Measurements from ENCODE around the gene ATXN10. TPM values are rescaled to one million over a fixed set of nuclear protein-coding genes. Genes with fewer than 3 reads are reported as not detected.

ATXN10 gene
- total RNA-seq, 1 donor from 2014 or later, result 110 TPM

DNA sequence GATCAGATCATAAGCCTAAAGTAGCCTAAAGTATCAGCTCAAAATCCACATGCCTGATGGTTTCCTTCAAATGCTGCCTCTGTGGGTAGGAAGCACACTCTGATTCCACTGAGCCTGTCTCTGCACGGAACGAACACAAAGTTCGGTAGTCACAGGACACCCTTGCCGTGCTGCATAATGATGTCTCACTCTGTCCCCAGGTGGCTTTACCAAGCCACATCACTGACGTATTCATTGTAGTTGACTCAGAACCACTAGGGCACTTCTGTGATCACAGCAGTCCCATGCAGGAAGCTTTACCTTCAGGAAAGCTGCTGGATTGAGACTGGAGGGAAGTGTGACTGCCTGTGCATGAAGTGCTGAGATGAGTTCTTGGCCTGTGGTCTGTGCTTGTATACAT, 147.7 kb downstream of the ATXN10 start:
- no peaks in the 10 kb centered on the region for H3K9me3 Mint-ChIP-seq
- intact Hi-C loops (cut with micrococcal nuclease), result no loop called here
- no peaks in the 10 kb centered on the region for H3K4me1 Mint-ChIP-seq (ENCODE audit: low read depth)
- no peak overlapping the region for H3K27ac Mint-ChIP-seq
- H3K4me3 Mint-ChIP-seq, result no peak overlapping the region
- no peak for DNase-seq (ENCODE audit: low spot score)
- H3K36me3 Mint-ChIP-seq (ENCODE audit: low read depth), result peaks cover 9% of the 10 kb centered on the region
- H3K27me3 Mint-ChIP-seq (ENCODE audit: insufficient read depth), result no peaks in the 10 kb centered on the region

DNA sequence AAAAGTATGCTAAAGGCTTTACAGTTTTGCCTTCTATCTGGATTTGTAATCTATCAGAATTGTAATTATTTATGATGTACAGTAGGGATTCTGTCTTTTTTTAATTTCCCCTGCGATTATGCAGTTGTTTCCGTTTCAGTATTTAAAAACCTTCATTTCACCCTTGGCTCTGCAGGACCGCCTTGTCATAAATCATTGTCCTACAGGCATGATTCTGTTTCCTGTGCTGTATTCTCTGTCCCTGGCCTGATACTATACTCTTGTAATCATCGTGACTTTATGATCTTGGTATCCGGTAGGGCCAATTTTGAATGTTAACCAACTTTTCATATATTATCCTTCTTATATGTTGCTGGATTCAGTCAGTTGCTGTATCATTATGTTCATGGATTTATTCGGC, 151.7 kb downstream of the ATXN10 start:
- Mint-ChIP-seq H3K4me3 (no peak overlapping the region), H3K36me3 (ENCODE audit: low read depth) (peaks cover 17% of the 10 kb centered on the region), H3K27ac (no peak overlapping the region), H3K9me3 (no peaks in the 10 kb centered on the region), H3K27me3 (ENCODE audit: insufficient read depth) (no peaks in the 10 kb centered on the region), H3K4me1 (ENCODE audit: low read depth) (no peaks in the 10 kb centered on the region)
- DNase-seq (ENCODE audit: low spot score), result no peak
- intact Hi-C loops (cut with micrococcal nuclease), result no loop called here

DNA sequence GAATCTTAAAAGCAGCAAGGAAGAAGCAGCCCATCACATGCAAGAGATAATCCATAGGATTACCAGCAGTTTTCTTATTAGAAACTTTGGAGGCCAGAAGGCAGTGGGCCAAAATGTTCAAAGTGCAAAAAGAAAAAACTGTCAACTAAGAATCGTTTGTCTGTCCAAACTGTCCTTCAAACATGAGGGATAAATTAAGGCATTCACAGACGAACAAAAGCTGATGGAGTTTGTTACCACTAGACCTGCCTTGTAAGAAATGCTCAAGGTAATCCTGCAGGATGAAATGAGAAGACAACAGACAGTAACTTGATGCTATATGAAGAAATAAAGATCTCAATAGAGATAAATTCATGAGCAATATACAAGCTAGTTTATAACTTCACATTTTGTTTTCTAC, 154.9 kb downstream of the ATXN10 start:
- intact Hi-C loops (cut with micrococcal nuclease), result no loop called here
- no peak overlapping the region for H3K27ac Mint-ChIP-seq
- no peaks in the 10 kb centered on the region for H3K27me3 Mint-ChIP-seq (ENCODE audit: insufficient read depth)

DNA sequence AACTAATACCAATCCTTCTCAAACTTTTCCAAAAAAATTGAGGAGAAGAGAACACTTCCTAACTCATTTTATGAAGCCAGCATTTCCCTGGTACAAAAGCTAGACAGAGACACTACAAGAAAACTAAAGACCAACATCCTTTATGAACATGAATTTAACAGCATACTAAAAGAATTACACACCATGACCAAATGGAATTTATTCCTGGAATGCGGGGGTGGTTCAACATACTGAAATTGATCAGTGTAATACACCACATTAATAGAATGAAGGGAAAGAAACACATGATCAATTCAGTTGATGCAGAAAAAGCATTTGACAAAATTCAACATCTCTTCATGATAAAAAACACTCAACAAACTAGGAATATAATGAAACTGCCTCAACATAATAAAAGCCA, 157.2 kb downstream of the ATXN10 start:
- Mint-ChIP-seq H3K4me1 (ENCODE audit: low read depth) (no peaks in the 10 kb centered on the region), H3K9me3 (no peaks in the 10 kb centered on the region), H3K27me3 (ENCODE audit: insufficient read depth) (no peaks in the 10 kb centered on the region), H3K36me3 (ENCODE audit: low read depth) (peaks cover 13% of the 10 kb centered on the region), H3K4me3 (no peak overlapping the region), H3K27ac (no peak overlapping the region)
- DNase-seq (ENCODE audit: low spot score), result no peak
- intact Hi-C loops (cut with micrococcal nuclease), result no loop called here

More for the DNA sequence above, 154.9 kb downstream of the ATXN10 start:
- DNase-seq (ENCODE audit: low spot score), result no peak
- H3K36me3 Mint-ChIP-seq (ENCODE audit: low read depth), result peaks cover 15% of the 10 kb centered on the region
- H3K9me3 Mint-ChIP-seq, result no peaks in the 10 kb centered on the region
- H3K4me3 Mint-ChIP-seq, result no peak overlapping the region
- no peaks in the 10 kb centered on the region for H3K4me1 Mint-ChIP-seq (ENCODE audit: low read depth)

DNA sequence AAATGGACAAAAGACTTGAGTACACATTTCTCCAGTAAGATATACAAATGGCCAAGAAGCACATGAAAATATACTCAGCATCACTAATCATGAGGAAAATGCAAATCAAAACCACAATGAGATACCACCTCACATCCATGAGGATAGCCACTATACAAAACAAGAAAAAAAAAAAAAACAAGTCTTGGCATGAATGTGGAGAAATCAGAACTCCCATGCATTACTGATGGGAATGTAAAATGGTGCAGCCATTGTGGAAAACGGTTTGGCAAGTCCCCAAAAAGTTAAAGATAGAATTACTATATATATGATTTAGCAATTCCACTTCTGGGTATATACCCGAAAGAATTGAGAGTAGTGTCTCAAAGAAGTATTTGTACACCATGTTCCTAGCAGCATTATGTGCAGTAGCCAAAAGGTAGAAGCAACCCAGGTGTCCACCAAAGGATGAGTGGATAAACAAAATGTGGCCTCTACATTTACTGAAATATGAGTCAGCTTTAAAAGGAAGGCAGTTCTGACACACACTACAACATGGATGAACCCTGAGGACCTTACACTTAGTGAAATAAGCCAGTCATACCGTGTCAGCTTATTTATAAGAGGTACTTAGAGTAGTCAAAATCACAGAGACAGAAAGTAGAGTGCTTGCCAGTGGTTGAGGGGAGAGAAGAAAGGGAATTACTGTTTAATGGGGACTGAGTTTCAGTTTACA, 159.1 kb downstream of the ATXN10 start:
- Mint-ChIP-seq H3K27me3 (ENCODE audit: insufficient read depth) (no peaks in the 10 kb centered on the region), H3K36me3 (ENCODE audit: low read depth) (peaks cover 8% of the 10 kb centered on the region), H3K9me3 (no peaks in the 10 kb centered on the region), H3K4me1 (ENCODE audit: low read depth) (peaks cover 5% of the 10 kb centered on the region), H3K27ac (no peak overlapping the region), H3K4me3 (no peak overlapping the region)
- DNase-seq (ENCODE audit: low spot score), result no peak
- intact Hi-C loops (cut with micrococcal nuclease), result no loop called here

DNA sequence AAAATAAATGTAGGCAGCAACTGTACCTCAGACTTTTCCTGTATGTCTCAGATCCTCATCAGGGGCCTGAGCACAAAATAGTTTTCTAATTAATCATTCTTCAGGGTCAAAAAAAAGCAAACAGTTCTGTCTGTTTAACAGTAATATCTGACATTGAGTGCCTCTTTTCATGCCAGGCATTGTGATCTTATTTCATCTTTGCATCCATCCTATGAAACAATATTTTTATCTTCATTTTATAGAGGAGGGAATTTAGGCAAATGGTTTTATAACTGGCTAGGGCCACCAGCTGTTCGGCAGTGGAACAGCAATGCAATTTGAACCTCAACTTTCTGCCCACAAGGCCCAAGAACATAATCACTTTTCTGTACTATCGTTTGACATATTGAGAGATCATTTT, 159.8 kb downstream of the ATXN10 start:
- Mint-ChIP-seq H3K4me1 (ENCODE audit: low read depth) (peaks cover 5% of the 10 kb centered on the region), H3K27ac (no peak overlapping the region), H3K4me3 (no peak overlapping the region), H3K27me3 (ENCODE audit: insufficient read depth) (no peaks in the 10 kb centered on the region), H3K36me3 (ENCODE audit: low read depth) (peaks cover 4% of the 10 kb centered on the region), H3K9me3 (no peaks in the 10 kb centered on the region)
- intact Hi-C loops (cut with micrococcal nuclease), result no loop called here
- no peak for DNase-seq (ENCODE audit: low spot score)

DNA sequence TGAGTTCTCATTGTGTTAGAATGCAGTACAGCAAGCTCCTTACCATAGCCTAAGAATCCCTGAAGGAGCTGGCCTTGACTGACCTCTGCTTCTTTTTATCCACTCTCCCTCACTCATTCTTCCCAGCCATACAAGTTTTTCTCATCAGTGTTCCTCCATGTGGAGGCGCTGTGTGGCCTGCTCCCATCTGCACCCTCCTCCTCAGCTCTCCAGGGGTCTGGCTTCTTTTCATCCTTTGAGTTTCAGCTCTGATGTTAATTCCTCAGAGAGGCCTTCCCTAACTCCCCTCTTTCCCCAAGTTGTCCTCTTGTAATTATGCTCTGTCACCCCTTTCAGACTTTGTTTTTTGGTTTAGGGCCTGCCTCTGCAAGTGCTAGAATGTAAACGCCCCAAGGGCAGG, 160.5 kb downstream of the ATXN10 start:
- no peak for DNase-seq (ENCODE audit: low spot score)
- intact Hi-C loops (cut with micrococcal nuclease), result no loop called here
- Mint-ChIP-seq H3K27me3 (ENCODE audit: insufficient read depth) (no peaks in the 10 kb centered on the region), H3K4me3 (no peak overlapping the region), H3K9me3 (no peaks in the 10 kb centered on the region), H3K4me1 (ENCODE audit: low read depth) (peaks cover 5% of the 10 kb centered on the region), H3K36me3 (ENCODE audit: low read depth) (peaks cover 4% of the 10 kb centered on the region), H3K27ac (no peak overlapping the region)

DNA sequence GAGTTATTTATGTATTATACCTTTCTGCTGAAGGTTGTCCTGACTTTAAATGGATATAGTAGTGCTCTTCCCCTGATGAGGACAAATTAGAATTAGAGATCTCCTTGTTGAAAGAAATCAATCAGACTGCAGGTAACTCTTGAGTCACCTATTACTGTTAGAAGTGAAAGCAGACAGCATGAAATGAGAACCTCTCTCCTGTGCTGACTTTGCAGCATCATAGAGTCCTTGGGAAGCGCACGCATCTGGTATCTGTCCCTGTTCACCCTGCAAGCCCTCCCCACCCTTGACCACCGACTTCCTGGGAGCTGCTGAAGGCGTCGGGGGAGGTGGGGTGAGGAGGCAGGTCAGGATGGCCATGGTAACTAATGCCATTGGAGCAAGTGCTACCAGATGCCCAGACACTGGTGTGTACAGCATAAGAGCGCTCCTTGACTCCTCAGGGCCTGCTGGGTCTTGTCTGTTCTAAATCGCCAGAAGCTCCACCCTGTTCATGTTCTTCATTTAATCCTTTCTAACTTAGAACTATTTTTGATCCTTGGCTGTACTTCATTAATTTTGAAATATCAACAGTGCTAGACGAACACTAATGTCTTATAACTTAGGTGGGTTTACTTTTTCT, 161.4 kb downstream of the ATXN10 start:
- no peaks in the 10 kb centered on the region for H3K9me3 Mint-ChIP-seq
- no peaks in the 10 kb centered on the region for H3K36me3 Mint-ChIP-seq (ENCODE audit: low read depth)
- H3K27ac Mint-ChIP-seq, result no peak overlapping the region
- intact Hi-C loops (cut with micrococcal nuclease), result no loop called here
- H3K4me1 Mint-ChIP-seq (ENCODE audit: low read depth), result peaks cover 5% of the 10 kb centered on the region
- H3K27me3 Mint-ChIP-seq (ENCODE audit: insufficient read depth), result no peaks in the 10 kb centered on the region
- H3K4me3 Mint-ChIP-seq, result no peak overlapping the region
- DNase-seq (ENCODE audit: low spot score), result no peak

DNA sequence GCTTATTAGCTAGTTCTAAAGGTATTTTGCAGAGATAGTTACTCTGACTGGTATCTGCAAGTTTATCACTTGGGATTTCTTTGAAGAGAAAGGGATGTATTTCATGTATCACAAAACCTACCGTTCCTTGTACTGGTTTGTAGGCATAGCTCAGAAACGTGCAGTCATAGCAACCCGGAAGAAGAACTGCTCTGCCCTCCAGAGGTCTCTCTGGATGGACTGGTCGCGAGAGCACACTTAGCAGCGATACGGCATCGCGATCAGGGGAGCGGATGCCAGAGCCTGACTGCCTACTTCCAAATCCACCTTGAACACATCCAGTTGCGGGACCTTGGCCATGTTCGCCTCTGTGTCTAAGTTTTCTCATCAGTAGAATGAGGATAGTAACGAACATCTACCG, 162.0 kb downstream of the ATXN10 start:
- no peaks in the 10 kb centered on the region for H3K9me3 Mint-ChIP-seq
- no peaks in the 10 kb centered on the region for H3K36me3 Mint-ChIP-seq (ENCODE audit: low read depth)
- no peak overlapping the region for H3K27ac Mint-ChIP-seq
- no peaks in the 10 kb centered on the region for H3K27me3 Mint-ChIP-seq (ENCODE audit: insufficient read depth)
- intact Hi-C loops (cut with micrococcal nuclease), result no loop called here
- H3K4me3 Mint-ChIP-seq, result no peak overlapping the region
- H3K4me1 Mint-ChIP-seq (ENCODE audit: low read depth), result peaks cover 5% of the 10 kb centered on the region
- no peak for DNase-seq (ENCODE audit: low spot score)

DNA sequence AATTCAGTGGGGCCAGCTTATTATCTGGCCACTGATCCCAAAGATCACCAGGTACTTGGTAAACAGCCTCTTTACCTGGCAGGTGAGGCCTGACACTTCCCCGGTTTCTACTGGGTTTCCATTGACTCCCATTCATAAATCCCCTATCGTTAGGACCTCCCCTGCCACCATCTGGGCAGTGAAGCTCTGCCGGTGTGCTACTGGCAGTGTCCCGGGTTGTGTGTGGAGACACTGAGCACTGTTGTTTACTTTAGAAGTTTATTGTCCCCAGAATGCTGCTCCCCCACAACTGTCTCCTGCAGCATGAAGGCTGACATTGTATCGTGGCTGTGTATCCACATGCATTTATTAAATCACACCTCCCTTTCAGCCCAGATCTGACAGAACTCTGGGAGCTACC, 162.6 kb downstream of the ATXN10 start:
- DNase-seq (ENCODE audit: low spot score), result no peak
- intact Hi-C loops (cut with micrococcal nuclease), result no loop called here
- Mint-ChIP-seq H3K27ac (no peak overlapping the region), H3K4me3 (no peak overlapping the region), H3K4me1 (ENCODE audit: low read depth) (peaks cover 5% of the 10 kb centered on the region), H3K9me3 (no peaks in the 10 kb centered on the region), H3K36me3 (ENCODE audit: low read depth) (no peaks in the 10 kb centered on the region), H3K27me3 (ENCODE audit: insufficient read depth) (no peaks in the 10 kb centered on the region)

DNA sequence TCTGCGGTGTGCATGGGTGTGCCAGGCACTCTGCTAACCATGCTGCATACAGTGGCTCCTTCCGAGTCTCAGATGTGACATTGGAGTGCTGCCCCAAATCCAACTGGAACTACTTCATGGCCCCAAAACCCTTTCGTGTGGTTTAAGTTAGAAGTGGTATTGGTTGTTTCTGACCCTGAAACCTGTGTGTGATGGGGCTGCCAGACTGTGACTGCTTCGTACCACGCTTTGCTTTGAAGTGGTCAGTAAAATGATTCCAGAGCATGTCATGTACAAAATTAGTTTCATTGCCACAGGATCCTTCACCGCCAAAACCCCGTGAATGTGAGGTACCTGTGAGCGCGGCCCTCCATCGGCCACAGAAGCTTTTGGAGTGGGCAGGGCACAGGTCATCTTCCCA, 163.2 kb downstream of the ATXN10 start:
- no peak overlapping the region for H3K4me3 Mint-ChIP-seq
- H3K36me3 Mint-ChIP-seq (ENCODE audit: low read depth), result no peaks in the 10 kb centered on the region
- peaks cover 5% of the 10 kb centered on the region for H3K4me1 Mint-ChIP-seq (ENCODE audit: low read depth)
- intact Hi-C loops (cut with micrococcal nuclease), result no loop called here
- DNase-seq (ENCODE audit: low spot score), result no peak
- H3K27me3 Mint-ChIP-seq (ENCODE audit: insufficient read depth), result no peaks in the 10 kb centered on the region
- H3K9me3 Mint-ChIP-seq, result no peaks in the 10 kb centered on the region
- no peak overlapping the region for H3K27ac Mint-ChIP-seq

DNA sequence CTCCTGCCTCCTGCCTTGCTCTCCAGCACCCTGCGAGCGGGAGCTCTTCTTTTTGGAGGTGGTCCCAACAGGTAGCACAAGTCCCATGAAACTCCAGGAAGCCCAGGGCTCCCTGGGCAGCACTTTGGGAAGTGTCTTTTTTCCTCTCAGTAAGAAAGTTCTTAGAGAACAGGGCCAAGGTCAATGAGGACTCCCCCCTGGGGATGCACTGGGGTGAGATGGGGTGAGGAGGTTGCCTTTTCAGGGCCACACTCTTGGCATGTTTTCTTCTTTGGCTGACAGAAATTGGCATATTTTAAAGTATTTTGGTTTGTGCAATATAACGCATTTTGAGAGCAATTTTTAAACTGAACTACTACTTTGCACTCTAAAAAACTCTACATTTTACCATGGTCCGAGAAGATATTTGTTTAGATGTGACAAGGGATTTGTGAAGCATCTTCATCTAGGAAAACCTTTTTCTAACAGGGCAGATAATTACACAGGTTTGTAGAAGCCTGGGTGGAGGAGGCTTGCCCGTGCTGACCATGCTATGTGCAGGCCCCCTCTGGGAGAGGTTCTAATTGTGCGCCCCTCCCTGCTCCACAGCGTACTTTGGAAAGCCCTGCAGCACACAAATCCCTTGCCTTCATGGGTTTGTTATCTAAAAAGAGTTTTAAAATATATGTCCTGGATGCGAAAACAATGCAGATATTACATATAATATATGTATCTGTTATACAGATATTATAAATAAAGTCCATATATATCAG, 165.0 kb downstream of the ATXN10 start:
- DNase-seq (ENCODE audit: low spot score), result no peak
- Mint-ChIP-seq H3K4me3 (no peak overlapping the region), H3K4me1 (ENCODE audit: low read depth) (peaks cover 5% of the 10 kb centered on the region), H3K9me3 (no peaks in the 10 kb centered on the region), H3K27ac (no peak overlapping the region), H3K36me3 (ENCODE audit: low read depth) (no peaks in the 10 kb centered on the region), H3K27me3 (ENCODE audit: insufficient read depth) (no peaks in the 10 kb centered on the region)
- intact Hi-C loops (cut with micrococcal nuclease), result no loop called here

DNA sequence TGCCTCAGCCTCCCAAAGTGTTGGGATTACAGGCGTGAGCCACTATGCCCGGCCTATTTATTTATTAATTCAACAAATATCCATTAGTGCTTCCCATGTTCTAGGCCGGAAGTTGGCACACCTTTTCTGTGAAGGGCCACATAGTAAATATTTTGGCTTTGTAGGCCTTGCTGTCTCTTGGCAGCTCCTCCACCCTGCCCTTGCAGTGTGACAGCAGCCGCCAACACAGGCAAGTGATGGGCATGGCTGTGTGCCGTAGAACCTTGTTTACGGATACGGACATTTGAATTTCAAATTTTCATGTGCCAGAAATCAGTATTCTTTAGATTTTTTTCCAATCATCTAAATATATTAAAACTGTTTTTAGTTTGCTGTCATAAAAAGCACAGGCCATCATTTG, 165.9 kb downstream of the ATXN10 start:
- intact Hi-C loops (cut with micrococcal nuclease), result no loop called here
- Mint-ChIP-seq H3K27me3 (ENCODE audit: insufficient read depth) (no peaks in the 10 kb centered on the region), H3K27ac (no peak overlapping the region), H3K9me3 (no peaks in the 10 kb centered on the region), H3K4me3 (no peak overlapping the region), H3K4me1 (ENCODE audit: low read depth) (peaks cover 5% of the 10 kb centered on the region), H3K36me3 (ENCODE audit: low read depth) (no peaks in the 10 kb centered on the region)
- no peak for DNase-seq (ENCODE audit: low spot score)
